Progenitor cell of endocrine pancreas (in vitro differentiated cells): Measurements from ENCODE around the gene TMEM258. TPM values are rescaled to one million over a fixed set of nuclear protein-coding genes. Genes with fewer than 3 reads are reported as not detected.

Experiments
- DNase-seq: peaks from one replicate; pipeline ENCODE4 v3.0.0; 2021; ENCODE audit warnings: low spot score; ENCODE audit not compliant: unreplicated experiment
- H3K27ac Mint-ChIP-seq: 2 replicates; pipeline ENCODE4 v1.8.0; 2021; ENCODE audit warnings: mild to moderate bottlenecking, moderate library complexity, mixed read lengths
- H3K27me3 Mint-ChIP-seq: 2 replicates; pipeline ENCODE4 v1.8.0; 2021; ENCODE audit warnings: mixed read lengths
- H3K36me3 Mint-ChIP-seq: 2 replicates; pipeline ENCODE4 v1.8.0; 2022; ENCODE audit warnings: mixed read lengths; ENCODE audit not compliant: insufficient read depth
- H3K4me1 Mint-ChIP-seq: 2 replicates; pipeline ENCODE4 v1.8.0; 2021; ENCODE audit warnings: low read depth, mixed read lengths
- H3K4me3 Mint-ChIP-seq: 2 replicates; pipeline ENCODE4 v1.8.0; 2021; ENCODE audit warnings: low read depth, mild to moderate bottlenecking, moderate library complexity, mixed read lengths
- H3K9me3 Mint-ChIP-seq: 2 replicates; pipeline ENCODE4 v1.8.0; 2021; ENCODE audit warnings: low read depth, mixed read lengths
- CTCF ChIP-seq: fragments of 200-600 bp; sonication (generic); IDR thresholded peaks from one replicate; pipeline ENCODE4 v1.5.0; 2021; ENCODE audit warnings: antibody characterized with exemption, mild to moderate bottlenecking; ENCODE audit not compliant: unreplicated experiment
- total RNA-seq: library from RNA; stranded (reverse); gene quantifications from 2 replicates; pipeline ENCODE4 v1.2.1, GENCODE V29; 2021

Gene TMEM258
- total RNA-seq, 1 donor from 2014 or later, result 185 TPM

GRCh38 chr11:61773809-61774208 lies 18.6 kb downstream of the TMEM258 start:
- peaks cover 8% of the 10 kb centered on the region for H3K36me3 Mint-ChIP-seq
- H3K4me1 Mint-ChIP-seq, result peaks cover 8% of the 10 kb centered on the region
- no peak overlapping the region for H3K4me3 Mint-ChIP-seq
- DNase-seq, result no peak
- TF ChIP-seq CTCF, result no peak
- H3K9me3 Mint-ChIP-seq, result no peaks in the 10 kb centered on the region
- H3K27ac Mint-ChIP-seq, result no peak overlapping the region
- H3K27me3 Mint-ChIP-seq, result no peaks in the 10 kb centered on the region

DNA sequence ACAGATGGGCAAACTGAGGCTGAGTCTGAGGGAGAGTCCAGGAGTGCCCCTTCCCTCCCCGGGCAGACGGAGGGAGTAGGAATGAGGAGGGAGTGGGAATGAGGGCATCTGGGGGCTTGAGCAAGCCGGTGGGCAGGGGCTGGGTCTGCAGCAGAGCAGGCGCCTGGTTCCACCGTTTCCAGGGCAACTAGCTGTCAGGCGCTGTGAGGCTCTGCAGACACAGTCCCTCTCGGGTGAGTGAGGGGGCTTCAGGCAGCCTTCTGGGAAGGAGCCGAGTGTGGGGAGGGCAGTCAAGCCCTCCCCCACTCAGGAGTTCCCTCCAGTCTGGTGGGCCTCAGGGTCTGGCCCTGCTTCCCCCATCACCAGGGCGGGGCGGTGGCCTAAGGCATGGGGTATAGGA lies 19.0 kb downstream of the TMEM258 start:
- no peaks in the 10 kb centered on the region for H3K9me3 Mint-ChIP-seq
- H3K27ac Mint-ChIP-seq, result no peak overlapping the region
- no peak overlapping the region for H3K4me3 Mint-ChIP-seq
- no peak for DNase-seq
- no peaks in the 10 kb centered on the region for H3K27me3 Mint-ChIP-seq
- no peak for TF ChIP-seq CTCF
- H3K36me3 Mint-ChIP-seq, result peaks cover 8% of the 10 kb centered on the region
- H3K4me1 Mint-ChIP-seq, result peaks cover 12% of the 10 kb centered on the region

DNA sequence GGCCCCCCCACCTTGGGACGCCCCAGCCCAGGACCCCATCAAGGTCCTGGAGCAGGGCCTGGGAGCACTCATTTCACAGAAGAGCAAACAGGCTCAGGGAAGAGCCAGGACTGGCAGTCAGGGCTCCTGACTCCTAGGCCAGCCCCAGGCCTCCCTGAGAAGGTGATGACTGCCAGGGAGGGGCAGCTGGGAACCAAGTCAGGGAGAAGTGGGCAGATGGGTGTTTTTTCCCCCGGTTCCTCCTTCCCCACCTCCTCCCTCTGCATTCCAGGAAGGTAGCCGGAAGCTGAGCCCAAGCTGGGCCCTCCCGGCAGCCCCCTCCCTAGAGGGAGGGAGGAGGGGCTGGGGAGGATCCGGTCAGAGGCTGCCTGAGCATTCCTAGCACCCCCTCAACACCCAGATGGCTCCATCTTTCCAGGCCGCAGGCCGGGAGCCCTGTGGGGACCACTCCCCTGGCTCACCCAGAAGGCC lies 20.4 kb downstream of the TMEM258 start:
- peaks cover 19% of the 10 kb centered on the region for H3K4me1 Mint-ChIP-seq
- no peaks in the 10 kb centered on the region for H3K27me3 Mint-ChIP-seq
- peaks cover 5% of the 10 kb centered on the region for H3K36me3 Mint-ChIP-seq
- no peak for DNase-seq
- peak overlapping the region; percentile 84 for H3K27ac Mint-ChIP-seq
- H3K4me3 Mint-ChIP-seq, result no peak overlapping the region
- no peak for TF ChIP-seq CTCF
- H3K9me3 Mint-ChIP-seq, result no peaks in the 10 kb centered on the region

GRCh38 chr11:61771195-61771894 lies 21.1 kb downstream of the TMEM258 start:
- H3K4me1 Mint-ChIP-seq, result peaks cover 19% of the 10 kb centered on the region
- no peak for DNase-seq
- no peaks in the 10 kb centered on the region for H3K9me3 Mint-ChIP-seq
- peak overlapping the region; percentile 88 for H3K27ac Mint-ChIP-seq
- no peak for TF ChIP-seq CTCF
- peaks cover 3% of the 10 kb centered on the region for H3K36me3 Mint-ChIP-seq
- no peaks in the 10 kb centered on the region for H3K27me3 Mint-ChIP-seq
- no peak overlapping the region for H3K4me3 Mint-ChIP-seq

DNA sequence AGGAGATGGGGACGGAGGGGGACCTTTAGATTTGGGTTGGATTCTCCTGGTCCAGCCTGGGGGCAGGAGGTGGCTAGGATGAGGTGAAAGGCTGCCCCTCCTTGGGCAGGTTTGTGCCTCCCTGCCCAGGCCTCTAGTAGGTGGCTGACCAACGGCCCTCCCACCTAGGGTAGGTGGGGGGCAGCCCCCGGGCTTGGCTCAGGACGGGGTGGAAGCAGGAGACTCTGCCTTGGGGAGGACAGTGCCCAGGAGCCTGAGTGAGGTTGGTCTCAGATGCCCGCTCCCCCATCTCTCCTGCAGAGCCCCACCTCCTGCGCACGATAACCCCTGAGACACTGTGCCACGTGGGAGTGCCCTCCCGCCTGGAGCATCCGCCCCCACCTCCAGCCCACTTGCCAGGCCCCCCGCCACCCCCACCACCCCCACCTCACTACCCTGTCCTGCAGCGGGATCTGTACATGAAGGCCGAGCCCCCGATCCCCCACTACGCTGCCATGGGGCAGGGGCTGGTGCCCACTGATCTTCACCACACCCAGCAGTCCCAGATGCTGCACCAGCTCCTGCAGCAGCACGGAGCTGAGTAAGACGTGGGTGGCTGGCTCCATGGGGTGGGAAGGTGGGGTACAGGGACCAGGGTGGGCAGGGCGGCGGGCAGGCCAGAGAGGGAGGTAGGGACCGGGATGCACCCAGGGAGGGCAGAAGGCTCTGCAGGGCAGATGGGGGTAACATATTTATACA lies 22.3 kb downstream of the TMEM258 start:
- no peaks in the 10 kb centered on the region for H3K9me3 Mint-ChIP-seq
- peak overlapping the region; percentile 31 for H3K4me3 Mint-ChIP-seq
- no peak for TF ChIP-seq CTCF
- H3K27ac Mint-ChIP-seq, result peak overlapping the region; percentile 86
- H3K27me3 Mint-ChIP-seq, result no peaks in the 10 kb centered on the region
- H3K36me3 Mint-ChIP-seq, result peaks cover 3% of the 10 kb centered on the region
- peaks cover 19% of the 10 kb centered on the region for H3K4me1 Mint-ChIP-seq
- DNase-seq, result no peak
